ENCODE data around the gene ATP5ME.

GRCh38 chr4:722169-722725 is 48.2 kb upstream of the ATP5ME start:
- TF ChIP-seq REST (IDR thresholded peaks at IDR 0.05; ENCODE audit: insufficient read depth in 1 of 2, low read depth in 2 of 2, low read length in 2 of 2), result no peak
- TF ChIP-seq SIN3A (IDR thresholded peaks at IDR 0.05; ENCODE audit: borderline replicate concordance, insufficient read depth, low read length), result no peak
- TF ChIP-seq TAF1 (IDR thresholded peaks at IDR 0.05; ENCODE audit: borderline replicate concordance, insufficient read depth, low read length), result no peak
- no peak for TF ChIP-seq POLR2AphosphoS5 (IDR thresholded peaks at IDR 0.05; ENCODE audit: low read depth, low read length)
- TF ChIP-seq FOXP2 (optimal IDR thresholded peaks at IDR 0.05; ENCODE audit: borderline replicate concordance, extremely low read depth, extremely low read length, insufficient read depth), result no peak

Data from PFSK-1 (cell line).